Activated B cell treated with CpG ODN at 0.5 μM for 24 hours (primary cell): ENCODE measurements around the gene PKM. TPM values are rescaled to one million over a fixed set of nuclear protein-coding genes. Genes with fewer than 3 reads are reported as not detected.

Experiments
- ATAC-seq: fragments of 200-7000 bp; cut with Tn5 transposase; one replicate; pipeline ENCODE4 v1.10.0; 2021; ENCODE audit warnings: low read depth, mild to moderate bottlenecking, moderate library complexity
- CTCF ChIA-PET: fragments of 350-600 bp; sonication (Branson Sonifier 250); formaldehyde crosslinking; loops from one replicate; lab custom pipeline; 2021; ENCODE audit warnings: antibody characterized with exemption; lab: Charles Lee
- POLR2A ChIA-PET: fragments of 350-600 bp; sonication (Branson Sonifier 250); formaldehyde crosslinking; loops from one replicate; lab custom pipeline; 2021; ENCODE audit warnings: antibody characterized with exemption; lab: Charles Lee
- DNase-seq: peaks from one replicate; pipeline ENCODE4 v3.0.0; 2022
- H3K27ac Mint-ChIP-seq: one replicate; pipeline ENCODE4 v1.8.0; 2020; ENCODE audit warnings: mixed read lengths
- H3K27me3 Mint-ChIP-seq: one replicate; pipeline ENCODE4 v1.8.0; 2021; ENCODE audit warnings: mixed read lengths
- H3K36me3 Mint-ChIP-seq: one replicate; pipeline ENCODE4 v1.8.0; 2021; ENCODE audit warnings: low read depth, mixed read lengths
- H3K4me1 Mint-ChIP-seq: one replicate; pipeline ENCODE4 v1.8.0; 2021; ENCODE audit warnings: mixed read lengths
- H3K4me3 Mint-ChIP-seq: one replicate; pipeline ENCODE4 v1.8.0; 2020; ENCODE audit warnings: mild to moderate bottlenecking, mixed read lengths
- H3K9me3 Mint-ChIP-seq: one replicate; pipeline ENCODE4 v1.8.0; 2020; ENCODE audit warnings: mixed read lengths
- intact Hi-C: fragments of 100-400 bp; cut with micrococcal nuclease; formaldehyde crosslinking; loops from one replicate; pipeline ENCODE4 v1.15.1; 2024
- total RNA-seq: library from RNA; stranded (reverse); gene quantifications from 2 replicates; pipeline ENCODE4 v1.2.3, GENCODE V29; 2022
- TF ChIP-seq, protein P1 (sequence below): fragments of 200-600 bp; IDR thresholded peaks from one replicate; pipeline ENCODE4 v1.8.0; 2022; ENCODE audit warnings: antibody characterized with exemption, mild to moderate bottlenecking

Gene PKM
- total RNA-seq, 1 donor from 2014 or later, result 1,253 TPM

DNA sequence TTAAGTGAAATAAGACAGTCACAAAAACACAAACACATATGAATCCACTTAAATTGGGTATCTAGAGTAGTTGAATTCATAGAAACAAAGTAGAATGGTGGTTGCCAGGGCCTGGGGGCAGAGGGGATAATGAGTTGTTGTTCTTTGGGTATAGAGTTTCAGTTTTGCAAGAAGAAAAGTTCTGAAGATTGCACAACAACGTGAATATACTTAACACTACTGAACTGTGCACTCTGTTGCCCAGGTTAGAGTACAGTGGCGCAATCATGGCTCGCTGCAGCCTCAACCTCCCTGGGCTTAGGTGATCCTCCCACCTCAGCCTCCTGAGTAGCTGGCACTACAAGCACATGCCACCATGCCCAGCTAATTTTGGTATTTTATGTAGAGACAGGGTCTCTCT is 48.3 kb downstream of the PKM start:
- Mint-ChIP-seq H3K4me1 (no peaks in the 10 kb centered on the region), H3K27ac (no peak overlapping the region), H3K4me3 (no peak overlapping the region), H3K9me3 (no peaks in the 10 kb centered on the region), H3K27me3 (peaks cover 29% of the 10 kb centered on the region), H3K36me3 (no peaks in the 10 kb centered on the region)
- ATAC-seq (no peak), DNase-seq (no peak)
- ChIA-PET POLR2A (no interaction called here), CTCF (no interaction called here)
- intact Hi-C loops, result no loop called here
- TF ChIP-seq, protein P1, sequence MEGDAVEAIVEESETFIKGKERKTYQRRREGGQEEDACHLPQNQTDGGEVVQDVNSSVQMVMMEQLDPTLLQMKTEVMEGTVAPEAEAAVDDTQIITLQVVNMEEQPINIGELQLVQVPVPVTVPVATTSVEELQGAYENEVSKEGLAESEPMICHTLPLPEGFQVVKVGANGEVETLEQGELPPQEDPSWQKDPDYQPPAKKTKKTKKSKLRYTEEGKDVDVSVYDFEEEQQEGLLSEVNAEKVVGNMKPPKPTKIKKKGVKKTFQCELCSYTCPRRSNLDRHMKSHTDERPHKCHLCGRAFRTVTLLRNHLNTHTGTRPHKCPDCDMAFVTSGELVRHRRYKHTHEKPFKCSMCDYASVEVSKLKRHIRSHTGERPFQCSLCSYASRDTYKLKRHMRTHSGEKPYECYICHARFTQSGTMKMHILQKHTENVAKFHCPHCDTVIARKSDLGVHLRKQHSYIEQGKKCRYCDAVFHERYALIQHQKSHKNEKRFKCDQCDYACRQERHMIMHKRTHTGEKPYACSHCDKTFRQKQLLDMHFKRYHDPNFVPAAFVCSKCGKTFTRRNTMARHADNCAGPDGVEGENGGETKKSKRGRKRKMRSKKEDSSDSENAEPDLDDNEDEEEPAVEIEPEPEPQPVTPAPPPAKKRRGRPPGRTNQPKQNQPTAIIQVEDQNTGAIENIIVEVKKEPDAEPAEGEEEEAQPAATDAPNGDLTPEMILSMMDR, result no peak

DNA sequence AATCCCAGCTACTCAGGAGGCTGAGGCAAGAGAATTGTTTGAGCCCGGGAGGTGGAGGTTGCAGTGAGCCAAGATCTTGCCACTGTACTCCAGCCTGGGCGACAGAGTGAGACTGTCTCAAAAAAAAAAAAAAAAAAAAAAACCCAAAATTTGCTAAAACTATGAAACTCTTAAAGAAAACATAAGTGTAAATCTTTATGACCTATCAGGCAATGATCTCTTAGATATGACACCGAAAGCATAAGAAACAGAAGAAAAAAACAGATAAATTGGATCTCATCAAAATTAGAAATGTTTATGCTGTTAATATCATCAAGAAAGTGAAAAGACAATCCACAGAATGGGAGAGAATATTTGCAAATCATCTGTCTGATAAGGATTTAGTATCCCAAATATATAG is 48.7 kb downstream of the PKM start:
- intact Hi-C loops, result no loop called here
- no peak for DNase-seq
- ChIA-PET CTCF (no interaction called here), POLR2A (no interaction called here)
- TF ChIP-seq, protein P1, result no peak
- no peaks in the 10 kb centered on the region for H3K4me1 Mint-ChIP-seq
- H3K9me3 Mint-ChIP-seq, result no peaks in the 10 kb centered on the region
- no peak overlapping the region for H3K4me3 Mint-ChIP-seq
- H3K27ac Mint-ChIP-seq, result no peak overlapping the region
- peaks cover 29% of the 10 kb centered on the region for H3K27me3 Mint-ChIP-seq
- ATAC-seq, result no peak
- H3K36me3 Mint-ChIP-seq, result no peaks in the 10 kb centered on the region

DNA sequence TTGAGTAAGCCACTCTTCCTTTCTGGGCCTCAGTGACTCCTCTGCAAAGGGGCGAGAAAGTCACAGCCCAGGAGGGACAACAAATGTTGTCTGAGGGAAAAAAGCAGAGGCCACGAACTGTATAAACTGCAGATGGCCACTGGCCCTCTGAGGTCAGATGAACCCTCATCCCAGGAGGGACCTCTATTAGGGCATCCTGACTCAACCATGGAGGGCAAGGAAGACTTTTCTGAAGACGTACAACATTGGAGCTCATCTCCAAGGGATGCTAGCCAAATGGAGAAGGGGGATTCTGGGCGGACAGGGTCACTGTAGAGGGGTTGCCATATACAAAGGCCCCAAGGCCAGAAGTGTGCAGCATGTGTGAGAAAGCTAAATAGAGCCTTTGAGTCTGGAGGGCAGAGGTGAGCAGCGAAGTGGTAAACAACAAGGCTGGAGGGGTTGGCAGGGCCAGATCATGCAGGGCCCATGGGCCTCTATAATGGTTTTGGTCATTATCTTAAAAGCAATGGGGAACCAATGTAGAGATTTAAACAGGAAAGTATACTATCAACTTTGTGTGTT is 50.1 kb downstream of the PKM start:
- Mint-ChIP-seq H3K4me3 (no peak overlapping the region), H3K4me1 (no peaks in the 10 kb centered on the region), H3K27ac (no peak overlapping the region), H3K27me3 (peaks cover 27% of the 10 kb centered on the region), H3K36me3 (no peaks in the 10 kb centered on the region), H3K9me3 (no peaks in the 10 kb centered on the region)
- TF ChIP-seq, protein P1, result no peak
- intact Hi-C loops, result no loop called here
- CTCF ChIA-PET, result no interaction called here
- POLR2A ChIA-PET, result no interaction called here
- no peak for ATAC-seq
- no peak for DNase-seq

DNA sequence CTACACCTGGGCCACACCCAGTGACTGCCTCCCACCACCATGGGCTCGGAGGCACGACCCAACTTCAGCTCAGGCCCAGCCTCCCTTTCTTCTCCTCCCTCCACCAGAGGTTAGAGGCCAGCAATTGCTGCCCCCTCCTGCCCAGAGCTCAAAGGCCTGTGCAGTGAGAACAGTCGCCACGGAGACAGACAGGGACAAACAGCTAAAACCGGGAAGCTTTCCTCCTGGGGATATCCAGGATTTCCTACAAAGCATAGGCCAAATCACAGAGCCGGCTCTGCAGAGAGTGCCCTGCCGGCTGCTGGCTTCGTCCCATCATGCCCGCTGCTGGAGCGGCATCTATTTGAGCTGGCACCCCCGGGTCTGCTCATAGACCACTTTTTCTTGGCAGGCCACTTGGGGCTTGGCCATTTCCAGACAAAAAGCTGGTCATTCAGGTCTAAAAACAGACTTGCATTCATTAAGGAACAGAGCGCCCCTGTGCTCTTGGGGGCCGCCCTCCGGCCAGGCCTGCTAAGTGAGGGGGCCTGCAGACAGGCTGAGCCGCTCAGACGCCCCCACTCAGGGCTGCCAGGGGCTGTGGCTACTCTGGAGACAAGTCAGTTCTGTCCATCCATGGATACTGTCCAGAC is 50.9 kb downstream of the PKM start:
- intact Hi-C loops, result no loop called here
- CTCF ChIA-PET, result no interaction called here
- Mint-ChIP-seq H3K9me3 (no peaks in the 10 kb centered on the region), H3K27ac (no peak overlapping the region), H3K36me3 (no peaks in the 10 kb centered on the region), H3K4me3 (no peak overlapping the region), H3K27me3 (peaks cover 23% of the 10 kb centered on the region), H3K4me1 (no peaks in the 10 kb centered on the region)
- no peak for ATAC-seq
- no peak for DNase-seq
- TF ChIP-seq, protein P1, result no peak
- POLR2A ChIA-PET, result no interaction called here

GRCh38 chr15:72178976-72179585 is 51.9 kb downstream of the PKM start:
- DNase-seq (no peak), ATAC-seq (no peak)
- intact Hi-C loops, result no loop called here
- ChIA-PET POLR2A (no interaction called here), CTCF (interaction anchor here (0.7 kb wide), 1 partner anchor 108 kb away, joined by 3 read pairs; no protein-coding TSS in a partner anchor)
- H3K27me3 Mint-ChIP-seq, result peaks cover 23% of the 10 kb centered on the region
- no peaks in the 10 kb centered on the region for H3K36me3 Mint-ChIP-seq
- H3K4me1 Mint-ChIP-seq, result no peaks in the 10 kb centered on the region
- H3K27ac Mint-ChIP-seq, result no peak overlapping the region
- TF ChIP-seq, protein P1, result no peak
- no peaks in the 10 kb centered on the region for H3K9me3 Mint-ChIP-seq
- no peak overlapping the region for H3K4me3 Mint-ChIP-seq
